Epidermal melanocyte (primary cell): ENCODE data around the gene AGAP5.
"Not testable (repeated sequence)": the region's sequence is repeated elsewhere in the genome, so short reads cannot be mapped to it uniquely, and the experiment has no call there.

Experiments
- DNase-seq: peaks from one replicate; pipeline ENCODE4 v3.0.0; 2011; ENCODE audit warnings: low spot score; ENCODE audit not compliant: insufficient read length

Gene AGAP5

DNA sequence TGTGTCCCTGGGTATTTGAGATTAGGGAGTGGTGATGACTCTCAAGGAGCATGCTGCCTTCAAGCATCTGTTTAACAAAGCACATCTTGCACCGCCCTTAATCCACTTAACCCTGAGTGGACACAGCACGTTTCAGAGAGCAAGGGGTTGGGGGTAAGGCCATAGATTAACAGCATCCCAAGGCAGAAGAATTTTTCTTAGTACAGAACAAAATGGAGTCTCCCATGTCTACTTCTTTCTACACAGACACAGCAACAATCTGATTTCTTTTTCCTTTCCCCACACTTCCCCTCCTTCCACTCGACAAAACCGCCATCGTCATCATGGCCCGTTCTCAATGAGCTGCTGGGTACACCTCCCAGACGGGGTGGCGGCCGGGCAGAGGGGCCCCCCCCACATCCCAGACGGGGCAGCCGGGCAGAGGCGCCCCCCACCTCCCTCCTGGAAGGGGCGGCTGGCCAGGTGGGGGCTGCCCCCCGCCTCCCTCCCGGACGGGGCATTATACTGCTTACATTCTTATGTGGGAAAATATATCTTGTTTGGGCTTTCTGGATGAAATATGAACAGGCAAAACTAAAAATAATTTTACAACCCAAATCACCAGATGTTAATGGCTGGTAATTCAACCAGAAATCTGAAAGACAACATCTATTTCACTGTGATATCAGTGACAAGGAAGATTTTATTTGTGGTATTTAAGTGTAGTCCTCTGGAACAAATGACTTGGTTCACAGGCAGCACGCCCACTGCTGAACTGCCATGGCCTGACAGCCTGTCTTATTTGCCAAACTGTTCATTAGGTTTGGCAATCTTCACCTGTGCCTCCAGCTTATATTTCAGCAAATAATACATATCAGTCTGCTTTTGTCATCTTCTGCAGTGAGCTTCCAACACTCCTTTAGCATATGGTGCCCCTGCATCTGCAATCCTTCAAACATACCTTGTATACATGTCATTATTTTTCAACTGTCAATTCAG is 17.6 kb upstream of the AGAP5 start:
- not testable (repeated sequence) for DNase-seq

DNA sequence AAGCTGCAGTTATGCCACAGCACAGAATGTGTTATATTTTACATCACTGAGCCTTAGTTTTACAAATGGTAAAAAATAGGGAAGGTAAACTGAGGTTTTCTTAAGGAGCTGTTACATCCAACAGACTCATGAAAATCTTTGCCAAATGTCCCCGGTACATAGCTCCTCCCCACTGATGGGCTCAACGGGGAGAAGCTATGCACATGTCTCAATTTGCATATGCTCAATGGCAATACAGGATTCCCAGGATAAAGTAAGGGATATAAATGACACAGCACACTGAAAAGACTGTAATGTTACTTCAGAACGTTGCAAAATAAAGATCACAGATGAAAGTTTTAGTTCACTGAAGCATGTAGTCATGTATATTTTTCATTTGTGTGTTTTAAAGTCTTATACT is 16.6 kb upstream of the AGAP5 start:
- not testable (repeated sequence) for DNase-seq

DNA sequence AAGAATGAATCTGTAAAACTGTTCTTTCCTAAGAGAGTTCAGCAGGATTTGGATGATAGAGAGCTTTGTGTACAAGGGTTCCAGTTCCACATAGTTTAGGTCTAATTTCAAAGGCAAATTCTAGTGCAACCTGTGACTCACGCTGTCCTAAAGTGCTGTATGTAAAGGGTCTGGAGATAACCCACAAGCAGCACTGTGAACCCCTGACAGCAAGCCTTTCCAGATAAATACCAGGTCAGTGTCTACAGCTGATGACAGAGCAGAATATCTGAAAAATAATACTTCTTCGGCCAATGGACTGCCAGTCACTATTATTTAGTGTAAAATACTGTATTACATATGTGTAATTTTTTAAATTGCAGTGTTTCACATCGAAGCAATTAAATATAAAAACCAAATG is 16.0 kb upstream of the AGAP5 start:
- not testable (repeated sequence) for DNase-seq

DNA sequence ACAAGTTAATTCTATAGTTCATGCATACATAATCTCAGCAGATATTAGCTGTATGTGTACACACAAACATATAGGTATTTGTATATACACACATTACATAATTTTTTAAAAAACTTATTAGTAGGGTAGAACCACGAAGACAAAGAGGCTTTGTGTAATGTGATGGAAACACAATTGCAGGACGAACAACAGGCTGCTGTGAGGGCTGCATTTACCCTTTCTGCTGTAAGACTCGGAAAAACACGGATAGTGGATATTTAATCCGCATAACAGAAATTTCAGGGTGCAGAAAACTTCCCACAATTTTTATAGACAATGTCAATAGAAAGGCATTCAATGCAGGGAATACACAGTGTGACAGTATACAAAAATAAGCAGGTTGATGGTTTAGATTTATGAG is 13.8 kb upstream of the AGAP5 start:
- not testable (repeated sequence) for DNase-seq

DNA sequence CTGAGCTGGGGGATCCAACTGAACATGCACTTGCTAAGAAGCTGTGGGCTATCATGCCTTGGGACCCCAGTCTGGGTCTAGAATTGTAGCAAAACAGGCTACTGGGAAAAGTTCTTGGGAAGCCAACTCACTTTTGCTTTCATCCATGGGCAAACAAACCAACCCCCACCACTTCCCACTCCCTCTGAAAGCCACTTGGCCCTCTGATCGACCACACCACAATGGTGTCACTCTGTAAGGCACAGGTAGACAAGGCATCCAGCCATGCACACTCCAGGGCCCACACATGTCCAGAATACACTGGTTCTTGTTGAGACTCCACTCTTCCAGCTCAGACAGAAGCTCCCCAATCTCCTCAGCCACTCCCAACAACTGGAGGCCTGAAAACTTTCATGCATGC is 10.2 kb upstream of the AGAP5 start:
- not testable (repeated sequence) for DNase-seq

DNA sequence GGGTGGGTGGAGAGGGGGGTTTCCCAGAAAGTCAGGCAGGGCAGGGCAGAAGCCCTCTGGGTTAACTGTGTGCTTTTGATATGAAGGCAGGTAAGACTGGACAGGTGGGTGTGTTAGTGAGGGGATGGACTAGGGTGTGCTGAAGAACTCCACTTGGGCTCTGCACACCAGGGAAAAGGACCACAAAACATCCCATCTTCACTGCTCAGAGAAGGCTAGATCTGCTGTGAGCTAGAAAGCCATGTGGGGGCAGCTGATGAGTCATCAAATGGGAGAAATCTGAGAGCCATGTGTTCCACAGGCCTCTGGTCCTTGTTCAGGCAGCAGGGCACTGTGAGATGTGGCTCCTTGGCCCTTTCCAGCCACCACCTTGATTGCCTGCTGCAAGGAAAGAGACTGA is 9.7 kb upstream of the AGAP5 start:
- DNase-seq = not testable (repeated sequence)

DNA sequence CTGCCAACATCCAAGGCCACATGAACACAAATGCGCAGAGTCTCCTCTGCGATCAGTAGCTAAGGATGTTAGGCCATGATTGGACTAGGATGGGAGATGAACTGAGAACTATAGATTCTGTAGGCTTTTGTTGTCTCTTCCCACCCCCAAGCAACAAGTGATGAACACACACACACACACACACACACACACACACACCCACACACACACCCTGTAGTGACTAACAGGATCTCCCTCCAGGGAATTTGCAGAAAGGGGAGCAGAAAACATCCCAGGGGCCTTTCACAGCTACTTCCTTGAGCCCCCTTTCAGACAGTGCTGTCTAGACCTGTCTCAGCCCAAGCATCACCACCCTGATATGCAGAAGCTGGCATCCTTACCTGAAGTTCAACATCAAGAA is 8.6 kb upstream of the AGAP5 start:
- not testable (repeated sequence) for DNase-seq

DNA sequence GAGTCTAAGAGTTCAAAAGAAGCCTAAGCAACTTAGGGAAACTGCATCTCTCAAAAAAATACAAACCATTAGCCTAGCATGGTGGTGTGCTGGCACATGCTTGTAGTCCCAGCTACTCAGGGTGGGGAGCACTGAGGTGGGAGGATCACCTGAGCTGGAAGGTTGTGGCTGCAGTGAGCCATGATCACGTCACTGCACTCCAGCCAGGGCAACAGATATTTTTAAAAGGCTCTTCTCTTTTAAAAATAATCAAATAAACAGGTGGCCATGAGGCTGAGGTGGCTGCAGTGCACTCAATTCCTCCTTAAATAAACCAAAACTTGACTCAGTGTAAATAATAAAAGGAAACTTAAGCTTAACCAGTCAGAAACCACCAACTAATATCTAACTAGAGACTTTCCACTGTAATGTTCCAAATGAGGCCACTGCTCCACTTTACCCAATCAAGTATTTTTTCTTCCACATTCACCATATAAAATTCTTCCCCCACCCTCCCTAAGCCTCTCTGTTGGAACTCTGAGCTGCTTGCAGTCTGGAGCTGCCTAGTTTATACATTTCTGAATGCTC is 7.7 kb upstream of the AGAP5 start:
- DNase-seq = not testable (repeated sequence)

DNA sequence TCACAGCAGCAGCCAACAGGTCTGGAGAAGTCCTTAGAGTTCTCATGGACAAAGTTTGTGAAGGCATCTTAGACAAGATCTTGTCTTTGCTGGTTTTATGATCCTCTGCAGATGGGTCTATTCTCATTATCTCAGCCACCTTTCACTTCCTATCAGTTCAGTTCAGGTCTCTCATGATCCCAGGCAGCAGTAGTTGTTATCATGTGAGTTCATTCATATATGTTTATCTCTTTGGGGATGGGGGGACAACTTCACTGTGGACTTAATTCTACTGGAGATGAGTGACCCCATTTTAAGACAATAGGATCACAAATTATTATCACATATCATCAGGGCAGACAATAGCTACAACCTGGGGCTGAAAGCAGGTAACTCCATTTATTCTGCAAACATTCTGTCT is 6.0 kb upstream of the AGAP5 start:
- DNase-seq = not testable (repeated sequence)

DNA sequence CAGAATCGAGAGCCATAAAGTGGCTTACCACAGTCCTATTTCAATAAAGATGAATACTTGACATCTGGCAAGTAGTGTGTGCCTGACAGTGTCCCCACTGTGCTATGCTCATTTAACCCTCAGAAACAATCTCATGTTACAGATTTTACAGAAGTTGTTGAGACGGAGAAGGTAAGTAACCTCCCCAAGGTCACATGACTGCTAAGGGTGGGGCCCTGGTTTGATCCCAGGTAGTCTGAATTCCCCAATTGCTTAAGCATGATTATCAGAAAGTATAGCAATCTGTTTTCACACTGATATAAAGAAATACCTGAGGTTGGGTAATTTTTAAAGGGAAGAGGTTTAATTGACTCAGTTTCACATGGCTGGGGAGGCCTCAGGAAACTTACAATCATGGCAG is 910 bp upstream of the AGAP5 start:
- DNase-seq = not testable (repeated sequence)

DNA sequence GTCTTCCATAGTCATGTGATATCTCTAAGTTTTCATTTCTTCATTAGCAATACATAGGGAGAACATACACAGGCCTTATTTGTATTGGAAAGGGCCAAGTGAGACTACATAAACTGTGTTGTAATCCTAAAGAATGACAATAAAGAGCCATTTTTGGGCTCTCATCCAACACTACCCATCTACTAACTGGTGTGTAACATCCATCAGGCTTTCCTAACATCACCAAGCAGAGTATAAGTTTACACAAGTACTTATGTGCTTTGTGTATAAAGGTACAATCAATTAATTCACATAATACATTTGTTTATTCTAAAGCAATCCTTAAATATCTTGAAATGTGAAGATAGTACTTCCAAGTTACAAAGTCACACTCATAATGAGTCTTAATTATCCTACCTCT is 2.6 kb downstream of the AGAP5 start:
- not testable (repeated sequence) for DNase-seq

DNA sequence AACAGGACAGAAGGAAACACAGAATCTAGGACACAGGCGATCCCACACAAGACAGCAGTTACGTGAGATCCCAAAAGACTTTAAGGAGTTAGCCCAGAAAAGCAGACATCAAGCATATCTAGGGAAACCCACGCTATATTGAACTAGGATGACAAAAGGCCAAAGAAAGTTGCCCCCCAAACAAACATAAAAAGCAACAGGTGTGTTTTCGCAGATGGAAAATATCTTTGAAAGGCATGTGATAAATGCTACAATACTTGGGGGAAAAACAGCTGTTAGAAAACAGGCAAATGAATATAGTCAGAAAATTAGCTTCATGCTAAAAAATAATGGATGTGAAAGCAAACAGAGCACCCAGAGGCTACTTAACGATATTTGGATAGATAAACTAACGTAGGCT is 7.2 kb downstream of the AGAP5 start:
- DNase-seq = not testable (repeated sequence)

DNA sequence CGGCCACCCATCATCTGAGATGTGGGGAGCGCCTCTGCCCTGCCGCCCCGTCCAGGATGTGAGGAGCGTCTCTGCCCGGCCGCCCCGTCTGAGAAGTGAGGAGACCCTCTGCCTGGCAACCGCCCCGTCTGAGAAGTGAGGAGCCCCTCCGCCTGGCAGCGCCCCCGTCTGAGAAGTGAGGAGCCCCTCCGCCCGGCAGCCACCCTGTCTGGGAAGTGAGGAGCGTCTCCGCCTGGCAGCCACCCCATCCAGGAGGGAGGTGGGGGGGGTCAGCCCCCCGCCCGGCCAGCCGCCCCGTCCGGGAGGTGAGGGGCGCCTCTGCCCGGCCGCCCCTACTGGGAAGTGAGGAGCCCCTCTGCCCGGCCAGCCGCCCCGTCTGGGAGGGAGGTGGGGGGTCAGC is 8.3 kb downstream of the AGAP5 start:
- DNase-seq = not testable (repeated sequence)

DNA sequence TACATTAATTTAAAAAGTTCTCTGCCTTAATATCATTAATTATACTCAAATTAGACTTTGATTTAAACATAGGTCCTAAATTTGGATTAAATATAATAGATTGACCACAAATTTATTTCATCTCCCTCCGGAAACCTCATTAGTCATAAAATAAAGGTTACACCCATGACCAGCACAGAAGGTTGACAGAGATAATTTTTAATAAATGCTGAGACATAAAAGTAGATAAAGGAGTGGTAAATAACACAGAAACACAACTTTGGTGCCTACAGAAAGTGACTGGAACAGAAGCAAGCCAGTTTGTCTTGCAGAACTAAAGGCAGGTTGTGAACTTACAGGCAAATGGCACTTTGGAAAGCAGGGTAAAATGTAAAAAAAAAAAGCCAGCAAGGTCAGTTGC is 10.3 kb downstream of the AGAP5 start:
- not testable (repeated sequence) for DNase-seq

DNA sequence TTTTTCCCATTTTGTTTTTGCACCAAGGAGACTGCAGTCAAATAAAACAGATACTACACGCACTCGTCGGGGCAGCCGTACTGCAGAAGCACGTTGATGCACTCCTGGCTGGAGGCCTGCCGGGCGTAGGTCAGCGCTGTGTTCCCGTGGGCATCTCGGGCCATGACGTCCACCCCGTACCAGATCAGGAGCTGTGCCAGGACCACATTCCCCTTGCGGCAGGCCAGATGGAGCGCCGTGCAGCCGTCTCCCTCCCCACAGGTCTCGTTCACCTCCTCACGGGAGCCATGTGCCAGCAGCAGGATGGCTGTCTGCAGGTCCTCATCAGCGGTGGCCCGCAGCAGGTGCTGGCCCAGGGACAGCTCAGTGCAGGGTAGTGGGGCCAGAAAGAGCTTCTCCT is 23.4 kb downstream of the AGAP5 start:
- not testable (repeated sequence) for DNase-seq

DNA sequence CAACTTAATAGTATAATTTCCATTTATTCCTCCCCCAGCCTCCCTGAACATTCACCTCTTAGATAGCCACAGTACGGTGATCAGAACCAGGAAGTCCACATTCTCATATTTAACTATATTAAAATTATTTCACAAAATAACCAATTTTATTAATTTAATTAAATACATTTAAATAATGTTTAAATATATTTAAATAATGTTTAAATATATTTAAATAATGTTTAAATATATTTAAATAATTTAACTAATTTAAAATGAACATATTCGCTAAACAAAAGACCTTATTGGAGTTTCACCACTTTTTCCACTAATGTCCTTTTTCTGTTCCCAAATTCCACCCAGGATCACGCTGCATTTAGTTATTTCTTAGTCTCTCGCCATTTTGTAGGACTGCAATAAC is 29.5 kb downstream of the AGAP5 start:
- DNase-seq = not testable (repeated sequence)

DNA sequence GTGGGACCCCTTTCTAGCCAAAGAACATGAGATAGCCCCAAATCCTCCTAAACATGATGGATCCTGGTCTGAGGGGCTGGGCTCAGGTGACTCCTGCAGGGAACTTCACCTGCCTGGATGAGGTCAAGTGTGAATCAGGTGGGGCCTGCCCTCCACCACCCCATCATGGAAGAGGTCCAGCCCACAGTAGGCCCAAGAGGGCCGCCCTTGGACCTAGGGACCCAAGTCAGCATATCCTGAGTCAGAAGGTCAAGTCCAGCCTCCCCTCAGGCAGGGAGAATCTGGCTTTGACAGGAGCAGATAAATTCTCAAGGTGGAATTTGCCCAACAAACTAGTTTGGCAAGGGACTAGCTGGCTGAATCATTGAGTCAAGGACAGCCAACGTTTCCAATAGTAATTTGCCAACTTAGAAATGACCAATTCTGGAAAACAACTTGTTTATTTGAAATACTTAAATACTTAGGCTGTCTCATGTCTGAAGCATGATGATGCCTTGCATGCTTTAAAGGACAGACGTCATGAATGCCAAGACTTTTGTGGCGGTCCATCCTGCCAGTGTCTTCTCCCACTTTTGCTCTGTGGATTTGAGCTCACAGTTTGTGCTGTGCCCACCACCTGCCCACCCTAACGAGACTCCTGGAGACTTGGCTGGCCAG is 31.6 kb downstream of the AGAP5 start:
- not testable (repeated sequence) for DNase-seq

DNA sequence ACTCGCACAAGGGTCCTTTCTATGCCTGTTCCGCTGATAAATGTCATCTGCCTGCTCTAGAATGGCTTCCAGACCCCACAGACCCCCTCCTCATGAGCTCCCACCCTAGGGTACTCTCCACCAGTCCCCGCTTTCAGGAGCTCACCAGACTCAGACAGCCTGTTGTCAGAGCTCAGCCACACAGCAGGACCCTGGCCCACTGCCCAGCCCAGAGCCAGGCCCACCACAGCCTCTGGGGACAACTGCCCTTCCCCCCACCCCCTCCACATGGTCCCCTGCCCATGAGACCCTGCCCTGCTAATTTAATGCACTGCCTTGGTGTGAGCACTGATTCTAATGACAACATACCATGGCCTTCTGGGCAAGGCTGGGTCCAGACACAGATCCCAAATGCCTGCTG is 32.3 kb downstream of the AGAP5 start:
- not testable (repeated sequence) for DNase-seq

DNA sequence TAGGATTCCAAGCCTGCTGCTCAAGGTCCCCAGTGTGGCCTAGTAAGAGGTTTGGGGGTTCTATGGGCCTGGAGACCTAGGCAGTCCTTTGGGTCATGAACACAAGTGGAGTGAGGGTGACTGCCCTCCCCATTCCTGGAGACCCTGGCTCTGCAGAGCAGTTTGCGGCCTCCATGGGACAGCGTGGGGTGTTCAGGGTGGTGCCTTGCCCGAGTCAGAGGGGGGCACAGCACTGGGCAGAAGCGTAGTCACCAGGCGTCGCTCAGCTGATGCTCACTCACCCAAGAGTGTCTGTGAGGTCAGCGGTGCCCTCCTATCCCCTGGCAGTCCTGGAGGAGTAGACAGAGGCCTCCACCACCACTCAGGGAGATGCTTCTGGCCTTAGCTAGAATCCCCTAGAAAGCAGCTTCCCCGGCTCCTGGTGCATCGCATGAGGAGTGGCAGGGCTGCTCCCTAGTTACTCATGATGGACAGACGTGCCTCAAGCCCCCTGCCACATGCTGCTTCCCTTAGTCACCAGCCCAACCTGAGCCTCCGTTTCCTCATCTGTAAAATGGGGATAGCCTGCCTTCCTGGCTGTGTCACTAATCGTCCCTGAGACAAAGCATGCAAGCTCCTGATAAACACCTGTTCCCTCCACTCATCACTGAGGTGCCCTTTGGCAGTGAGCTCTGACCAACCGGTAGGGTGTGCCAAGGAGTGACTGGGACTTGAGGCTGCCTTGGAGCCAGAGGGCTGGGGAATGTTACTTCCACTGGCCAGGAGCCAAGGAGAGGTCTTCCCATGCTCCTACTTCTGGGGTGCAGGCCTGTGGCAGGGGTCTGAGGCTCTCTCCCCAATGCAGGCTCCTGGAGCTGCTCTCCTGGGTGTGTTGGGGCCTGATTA is 33.5 kb downstream of the AGAP5 start:
- not testable (repeated sequence) for DNase-seq

DNA sequence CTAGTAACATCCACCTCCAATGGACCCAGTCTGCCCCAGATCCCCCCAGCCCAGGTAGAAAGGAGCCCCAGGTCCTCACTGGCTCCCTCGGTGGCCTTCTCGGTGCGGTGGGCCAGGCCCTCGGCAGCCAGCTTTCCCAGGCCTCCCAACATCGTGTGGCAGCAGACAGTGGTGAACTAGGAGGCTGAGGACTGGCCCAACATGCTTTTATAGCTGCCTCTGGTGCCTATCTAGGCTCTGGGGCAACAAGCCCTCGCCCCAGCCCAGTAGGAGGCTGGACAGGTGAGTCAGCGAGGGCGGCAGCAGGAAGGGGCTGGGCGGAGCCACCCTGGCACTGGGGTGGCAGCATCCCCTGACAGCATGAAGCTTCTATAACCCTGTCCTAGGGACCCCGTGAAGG is 34.3 kb downstream of the AGAP5 start:
- DNase-seq = not testable (repeated sequence)

DNA sequence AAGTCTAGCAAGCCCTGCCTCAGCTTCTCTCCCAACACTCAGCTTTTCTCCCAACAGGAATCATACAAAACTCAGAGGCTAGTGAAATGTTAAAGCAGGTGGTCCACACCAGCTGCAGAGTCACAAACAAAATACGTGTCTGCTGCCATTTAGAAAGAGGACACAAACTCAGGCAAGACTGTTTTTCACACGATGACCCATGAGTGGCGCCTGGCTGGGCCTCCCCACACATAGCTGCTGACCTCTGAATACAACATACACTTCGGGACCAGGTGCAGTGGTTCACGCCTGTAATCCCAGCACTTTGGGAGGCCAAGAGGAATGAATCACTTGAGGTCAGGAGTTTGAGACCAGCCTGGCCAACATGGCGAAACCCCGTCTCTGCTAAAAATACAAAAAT is 35.2 kb downstream of the AGAP5 start:
- DNase-seq = not testable (repeated sequence)
